Melanocyte of skin (primary cell): Measurements from ENCODE around the gene SCLY. TPM values are rescaled to one million over a fixed set of nuclear protein-coding genes. Genes with fewer than 3 reads are reported as not detected.

ENCODE experiments used
- small RNA-seq, 2 donors: library from RNA; depleted of rRNA; stranded (forward); fragments of <200 nt; gene quantifications; one replicate each; pipeline ENCODE3, GENCODE V24; 2012
- total RNA-seq, 2 donors: library from RNA; depleted of rRNA; stranded (reverse); fragments of >200 nt; gene quantifications; 2 replicates each; pipeline ENCODE4 v1.2.3, GENCODE V29; 2012

SCLY gene, protein sequence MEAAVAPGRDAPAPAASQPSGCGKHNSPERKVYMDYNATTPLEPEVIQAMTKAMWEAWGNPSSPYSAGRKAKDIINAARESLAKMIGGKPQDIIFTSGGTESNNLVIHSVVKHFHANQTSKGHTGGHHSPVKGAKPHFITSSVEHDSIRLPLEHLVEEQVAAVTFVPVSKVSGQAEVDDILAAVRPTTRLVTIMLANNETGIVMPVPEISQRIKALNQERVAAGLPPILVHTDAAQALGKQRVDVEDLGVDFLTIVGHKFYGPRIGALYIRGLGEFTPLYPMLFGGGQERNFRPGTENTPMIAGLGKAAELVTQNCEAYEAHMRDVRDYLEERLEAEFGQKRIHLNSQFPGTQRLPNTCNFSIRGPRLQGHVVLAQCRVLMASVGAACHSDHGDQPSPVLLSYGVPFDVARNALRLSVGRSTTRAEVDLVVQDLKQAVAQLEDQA
- 10 to 100 TPM; 13.4 to 37.6 TPM for total RNA-seq

GRCh38 chr2:238060542-238061314 lies at the start of gene SCLY:
Gene SCLY (plus strand): TSS chr2:238061001. CDS start chr2:238061055, 54 bp downstream.

GRCh38 chr2:238100049-238100820 lies 39.4 kb downstream of the SCLY start, which contains the start of gene ESPNL:
Gene ESPNL (plus strand): TSS chr2:238100340. CDS start chr2:238100420, 80 bp downstream.

GRCh38 chr2:238138331-238139195 lies 77.8 kb downstream of the SCLY start, which contains the start of gene KLHL30:
Gene KLHL30 (plus strand): TSS chr2:238138668. CDS start chr2:238140755, 2,087 bp downstream.

Small RNA genes lying within 50 kb of the gene (small RNA-seq; reads per million reads assigned to genes)
- 0 to 0.26 reads per million in 2 donors for gene RNU6-1333P

Other genes starting within 250 kb of the SCLY start
- 10 to 100 TPM in 1 of 2 donors, under 1 TPM in 1; 0.33 to 11.0 TPM for gene RAMP1, start 201.4 kb upstream of the SCLY start, total RNA-seq
- 10 to 100 TPM; 55.9 to 58.2 TPM for gene UBE2F, start 94.0 kb upstream of the SCLY start, total RNA-seq
- under 1 TPM in 1 of 2 donors, not detected in 1; under 0.01 TPM for gene ESPNL, start 39.3 kb downstream of the SCLY start, total RNA-seq
- gene KLHL30, start 77.7 kb downstream of the SCLY start, total RNA-seq = not detected
- 1 to 10 TPM in 1 of 2 donors, under 1 TPM in 1; 0.34 to 2.0 TPM for gene ERFE, start 98.0 kb downstream of the SCLY start, total RNA-seq
- gene ILKAP, start 142.7 kb downstream of the SCLY start, total RNA-seq = 10 to 100 TPM; 73.0 to 91.2 TPM
- 100 to 1,000 TPM; 118 to 159 TPM for gene HES6, start 179.0 kb downstream of the SCLY start, total RNA-seq
- 1 to 10 TPM in 1 of 2 donors, under 1 TPM in 1; 0.34 to 2.0 TPM for gene PER2, start 227.6 kb downstream of the SCLY start, total RNA-seq